ENCODE data around the gene ARNT2. TPM values are rescaled to one million over a fixed set of nuclear protein-coding genes. Genes with fewer than 3 reads are reported as not detected.

ARNT2 gene
- polyA plus RNA-seq, 1 of the 3 experiments (the other 2 are of a cell fraction), result 17.0 TPM

DNA sequence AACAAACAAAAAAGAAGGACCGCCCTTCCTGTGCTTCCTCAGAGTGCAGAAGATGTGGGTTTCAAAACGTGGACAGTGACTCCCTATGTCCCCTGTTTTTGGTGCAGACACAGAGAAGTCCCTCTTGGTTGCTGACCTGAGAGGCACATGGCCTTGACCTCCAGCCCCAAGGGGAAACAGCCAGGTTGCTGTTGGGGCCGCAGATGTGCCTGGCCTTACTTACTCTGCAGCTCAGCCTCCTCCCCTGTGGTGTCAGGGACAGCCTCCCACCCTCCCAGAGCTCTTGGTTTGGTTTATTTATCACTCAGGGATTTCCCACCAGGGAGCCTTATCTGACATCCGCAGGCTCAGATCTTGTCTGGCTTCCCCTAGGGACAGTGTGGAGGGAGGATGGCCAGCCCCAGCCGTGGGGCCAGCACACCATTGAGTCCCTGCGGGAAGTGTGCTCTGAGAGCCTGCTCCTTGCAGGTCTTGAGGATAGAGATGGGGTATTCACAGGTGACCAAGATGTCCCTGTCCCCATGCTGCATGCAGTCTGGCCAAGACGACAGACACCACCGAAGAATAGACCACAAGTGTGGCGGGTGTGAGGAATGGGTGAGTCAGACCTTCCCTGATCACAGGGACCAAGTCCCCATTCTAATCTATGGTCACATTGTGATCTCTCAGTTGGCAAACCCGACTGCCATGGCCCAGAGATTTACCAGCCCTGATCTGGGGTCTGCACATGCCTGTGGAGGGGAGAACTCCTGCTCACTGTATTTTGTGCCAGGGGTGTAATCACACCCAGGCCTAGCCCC lies 156.6 kb downstream of the ARNT2 start:
- TF ChIP-seq JUND (IDR thresholded peaks at IDR 0.05) (no peak), FOXJ3 (CRISPR knock-in tag; IDR thresholded peaks at IDR 0.05) (no peak), FOXM1 (IDR thresholded peaks at IDR 0.05; ENCODE audit: low read depth) (no peak), POLR2AphosphoS5 (IDR thresholded peaks at IDR 0.05; ENCODE audit: low read depth, low read length) (no peak), ELF1 (IDR thresholded peaks at IDR 0.05) (no peak), NRF1 (IDR thresholded peaks at IDR 0.05; ENCODE audit: low read depth, low read length) (no peak), CHD2 (IDR thresholded peaks at IDR 0.05; ENCODE audit: low read length, partially characterized antibody) (no peak)
- TF ChIP-seq, protein P1, sequence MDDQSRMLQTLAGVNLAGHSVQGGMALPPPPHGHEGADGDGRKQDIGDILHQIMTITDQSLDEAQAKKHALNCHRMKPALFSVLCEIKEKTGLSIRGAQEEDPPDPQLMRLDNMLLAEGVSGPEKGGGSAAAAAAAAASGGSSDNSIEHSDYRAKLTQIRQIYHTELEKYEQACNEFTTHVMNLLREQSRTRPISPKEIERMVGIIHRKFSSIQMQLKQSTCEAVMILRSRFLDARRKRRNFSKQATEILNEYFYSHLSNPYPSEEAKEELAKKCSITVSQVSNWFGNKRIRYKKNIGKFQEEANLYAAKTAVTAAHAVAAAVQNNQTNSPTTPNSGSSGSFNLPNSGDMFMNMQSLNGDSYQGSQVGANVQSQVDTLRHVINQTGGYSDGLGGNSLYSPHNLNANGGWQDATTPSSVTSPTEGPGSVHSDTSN (IDR thresholded peaks at IDR 0.05), result no peak
- TF ChIP-seq, protein P2, sequence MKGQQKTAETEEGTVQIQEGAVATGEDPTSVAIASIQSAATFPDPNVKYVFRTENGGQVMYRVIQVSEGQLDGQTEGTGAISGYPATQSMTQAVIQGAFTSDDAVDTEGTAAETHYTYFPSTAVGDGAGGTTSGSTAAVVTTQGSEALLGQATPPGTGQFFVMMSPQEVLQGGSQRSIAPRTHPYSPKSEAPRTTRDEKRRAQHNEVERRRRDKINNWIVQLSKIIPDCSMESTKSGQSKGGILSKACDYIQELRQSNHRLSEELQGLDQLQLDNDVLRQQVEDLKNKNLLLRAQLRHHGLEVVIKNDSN (IDR thresholded peaks at IDR 0.05; ENCODE audit: borderline replicate concordance, low read depth), result no peak
- TF ChIP-seq, protein P3, sequence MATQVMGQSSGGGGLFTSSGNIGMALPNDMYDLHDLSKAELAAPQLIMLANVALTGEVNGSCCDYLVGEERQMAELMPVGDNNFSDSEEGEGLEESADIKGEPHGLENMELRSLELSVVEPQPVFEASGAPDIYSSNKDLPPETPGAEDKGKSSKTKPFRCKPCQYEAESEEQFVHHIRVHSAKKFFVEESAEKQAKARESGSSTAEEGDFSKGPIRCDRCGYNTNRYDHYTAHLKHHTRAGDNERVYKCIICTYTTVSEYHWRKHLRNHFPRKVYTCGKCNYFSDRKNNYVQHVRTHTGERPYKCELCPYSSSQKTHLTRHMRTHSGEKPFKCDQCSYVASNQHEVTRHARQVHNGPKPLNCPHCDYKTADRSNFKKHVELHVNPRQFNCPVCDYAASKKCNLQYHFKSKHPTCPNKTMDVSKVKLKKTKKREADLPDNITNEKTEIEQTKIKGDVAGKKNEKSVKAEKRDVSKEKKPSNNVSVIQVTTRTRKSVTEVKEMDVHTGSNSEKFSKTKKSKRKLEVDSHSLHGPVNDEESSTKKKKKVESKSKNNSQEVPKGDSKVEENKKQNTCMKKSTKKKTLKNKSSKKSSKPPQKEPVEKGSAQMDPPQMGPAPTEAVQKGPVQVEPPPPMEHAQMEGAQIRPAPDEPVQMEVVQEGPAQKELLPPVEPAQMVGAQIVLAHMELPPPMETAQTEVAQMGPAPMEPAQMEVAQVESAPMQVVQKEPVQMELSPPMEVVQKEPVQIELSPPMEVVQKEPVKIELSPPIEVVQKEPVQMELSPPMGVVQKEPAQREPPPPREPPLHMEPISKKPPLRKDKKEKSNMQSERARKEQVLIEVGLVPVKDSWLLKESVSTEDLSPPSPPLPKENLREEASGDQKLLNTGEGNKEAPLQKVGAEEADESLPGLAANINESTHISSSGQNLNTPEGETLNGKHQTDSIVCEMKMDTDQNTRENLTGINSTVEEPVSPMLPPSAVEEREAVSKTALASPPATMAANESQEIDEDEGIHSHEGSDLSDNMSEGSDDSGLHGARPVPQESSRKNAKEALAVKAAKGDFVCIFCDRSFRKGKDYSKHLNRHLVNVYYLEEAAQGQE (IDR thresholded peaks at IDR 0.05; ENCODE audit: low read depth, low read length), result no peak
- TF ChIP-seq, protein P4, sequence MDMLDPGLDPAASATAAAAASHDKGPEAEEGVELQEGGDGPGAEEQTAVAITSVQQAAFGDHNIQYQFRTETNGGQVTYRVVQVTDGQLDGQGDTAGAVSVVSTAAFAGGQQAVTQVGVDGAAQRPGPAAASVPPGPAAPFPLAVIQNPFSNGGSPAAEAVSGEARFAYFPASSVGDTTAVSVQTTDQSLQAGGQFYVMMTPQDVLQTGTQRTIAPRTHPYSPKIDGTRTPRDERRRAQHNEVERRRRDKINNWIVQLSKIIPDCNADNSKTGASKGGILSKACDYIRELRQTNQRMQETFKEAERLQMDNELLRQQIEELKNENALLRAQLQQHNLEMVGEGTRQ (IDR thresholded peaks at IDR 0.05; ENCODE audit: borderline replicate concordance, low read depth, low read length), result no peak
- Histone ChIP-seq H3K4me1 (ENCODE audit: control insufficient read depth in 1 of 2, insufficient read depth in 2 of 2, low read depth in 1 of 2, low read length in 1 of 2) (peaks cover 0 to 5% of the 10 kb centered on the region in 2 experiments; a peak in 1 of 4 replicates), H3K9ac (no peak overlapping the region), H2AFZ (ENCODE audit: low read depth) (no peak overlapping the region), H3K36me3 (replicated peaks in 1 of 2; ENCODE audit: control insufficient read depth in 1 of 2, insufficient read depth in 2 of 2, low read length in 1 of 2) (peaks cover 13 to 17% of the 10 kb centered on the region in 2 experiments), H3K27me3 (ENCODE audit: insufficient read depth) (no peaks in the 10 kb centered on the region), H3K9me2 (no peaks in the 10 kb centered on the region), H3K27ac (ENCODE audit: low read depth in 2 of 2, low read length in 1 of 2) (no peak overlapping the region), H3K9me3 (no peaks in the 10 kb centered on the region), H3K4me2 (no peak overlapping the region), H3F3A (replicated peaks; ENCODE audit: insufficient read depth) (no peaks in the 10 kb centered on the region), H4K20me1 (ENCODE audit: insufficient read depth) (no peaks in the 10 kb centered on the region), H3K4me3 (ENCODE audit: low read depth in 2 of 2, low read length in 1 of 2) (no peak overlapping the region), H3K79me2 (ENCODE audit: insufficient read depth) (no peaks in the 10 kb centered on the region)
- ChIA-PET CTCF (interaction anchor here (0.6 to 1.0 kb wide), 5 partner anchors 69 to 219 kb away, joined by 3 to 8 read pairs (median 3); partner anchors contain the start of gene CEMIP), POLR2A (no interaction called here)
- WGBS (ENCODE audit: low lambda C conversion rate), result 69% methylated on average over 8 of the region's 10 CpGs
- DNase-seq, result peak; percentile 42
